OCI-LY1 (cell line): Measurements from ENCODE around the gene SREBF1.

ENCODE experiments used
- EZH2 ChIP-seq: fragments of 200-600 bp; sonication (generic), shearing (Covaris generic); IDR thresholded peaks from 2 replicates; pipeline ENCODE4 v1.8.0; 2017; ENCODE audit warnings: borderline replicate concordance, mixed run types, mild to moderate bottlenecking, antibody characterized with exemption, low read length, moderate library complexity, mixed read lengths
- TF ChIP-seq, protein P1 (sequence below): fragments of 200-600 bp; sonication (generic), shearing (Covaris generic); IDR thresholded peaks from 2 replicates; pipeline ENCODE4 v1.5.1; 2017; ENCODE audit warnings: mild to moderate bottlenecking, antibody characterized with exemption, low read length, moderate library complexity, mixed read lengths

DNA sequence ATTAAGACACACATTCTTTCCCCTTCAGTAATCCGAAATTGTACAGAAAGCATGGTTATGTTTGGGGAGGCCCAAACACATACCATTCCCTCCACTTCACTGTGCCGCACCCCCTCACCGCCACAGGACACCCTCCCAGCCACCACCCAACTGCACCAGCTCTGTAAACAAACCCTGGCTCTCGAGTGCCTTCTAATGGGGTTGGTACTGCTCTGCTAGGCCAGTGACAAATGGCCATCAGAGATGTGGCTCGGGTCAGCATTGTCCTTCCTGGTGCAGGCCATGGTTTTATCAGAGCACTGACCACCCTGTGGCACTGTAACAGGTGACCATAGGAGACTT lies 24.0 kb upstream of the SREBF1 start:
- TF ChIP-seq, protein P1, sequence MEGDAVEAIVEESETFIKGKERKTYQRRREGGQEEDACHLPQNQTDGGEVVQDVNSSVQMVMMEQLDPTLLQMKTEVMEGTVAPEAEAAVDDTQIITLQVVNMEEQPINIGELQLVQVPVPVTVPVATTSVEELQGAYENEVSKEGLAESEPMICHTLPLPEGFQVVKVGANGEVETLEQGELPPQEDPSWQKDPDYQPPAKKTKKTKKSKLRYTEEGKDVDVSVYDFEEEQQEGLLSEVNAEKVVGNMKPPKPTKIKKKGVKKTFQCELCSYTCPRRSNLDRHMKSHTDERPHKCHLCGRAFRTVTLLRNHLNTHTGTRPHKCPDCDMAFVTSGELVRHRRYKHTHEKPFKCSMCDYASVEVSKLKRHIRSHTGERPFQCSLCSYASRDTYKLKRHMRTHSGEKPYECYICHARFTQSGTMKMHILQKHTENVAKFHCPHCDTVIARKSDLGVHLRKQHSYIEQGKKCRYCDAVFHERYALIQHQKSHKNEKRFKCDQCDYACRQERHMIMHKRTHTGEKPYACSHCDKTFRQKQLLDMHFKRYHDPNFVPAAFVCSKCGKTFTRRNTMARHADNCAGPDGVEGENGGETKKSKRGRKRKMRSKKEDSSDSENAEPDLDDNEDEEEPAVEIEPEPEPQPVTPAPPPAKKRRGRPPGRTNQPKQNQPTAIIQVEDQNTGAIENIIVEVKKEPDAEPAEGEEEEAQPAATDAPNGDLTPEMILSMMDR = no peak
- TF ChIP-seq EZH2 = no peak
